Activated CD4-positive, CD25-positive, alpha-beta regulatory T cell treated with anti-CD3 and anti-CD28 coated beads, Interleukin-2, amount 50 U/mL, for 16 hours (primary cell): Measurements from ENCODE around the gene DNAH14.
"Not testable (repeated sequence)": the region's sequence is repeated elsewhere in the genome, so short reads cannot be mapped to it uniquely, and the experiment has no call there.

Experiments used
- DNase-seq: peaks from one replicate; pipeline ENCODE4 v3.0.0-alpha.2; 2020; ENCODE audit warnings: low read depth, low spot score

The DNAH14 gene

DNA sequence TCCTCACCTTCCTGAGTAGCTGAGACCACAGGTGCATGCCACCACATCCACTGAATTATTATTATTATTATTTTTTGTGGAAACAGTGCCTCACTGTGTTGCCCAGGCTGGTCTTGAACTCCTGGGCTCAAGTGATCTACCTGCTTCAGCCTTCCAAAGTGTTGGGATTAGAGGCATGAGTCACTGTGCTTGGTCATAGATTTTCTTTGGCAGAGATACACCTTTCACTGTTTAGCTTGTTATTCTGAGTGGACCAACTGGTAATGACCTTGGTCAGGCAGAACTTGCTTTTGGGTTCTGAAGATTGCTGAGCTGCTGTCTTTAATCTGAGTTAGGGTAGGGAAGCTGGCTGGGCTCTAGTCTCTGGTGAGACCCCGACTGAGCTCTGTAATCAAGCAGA, 66.8 kb downstream of the DNAH14 start:
- DNase-seq = no peak

GRCh38 chr1:224998185-224998584, 68.7 kb downstream of the DNAH14 start:
- no peak for DNase-seq

GRCh38 chr1:225004396-225004795, 74.9 kb downstream of the DNAH14 start:
- DNase-seq = no peak

GRCh38 chr1:225006352-225006751, 76.9 kb downstream of the DNAH14 start:
- not testable (repeated sequence) for DNase-seq

DNA sequence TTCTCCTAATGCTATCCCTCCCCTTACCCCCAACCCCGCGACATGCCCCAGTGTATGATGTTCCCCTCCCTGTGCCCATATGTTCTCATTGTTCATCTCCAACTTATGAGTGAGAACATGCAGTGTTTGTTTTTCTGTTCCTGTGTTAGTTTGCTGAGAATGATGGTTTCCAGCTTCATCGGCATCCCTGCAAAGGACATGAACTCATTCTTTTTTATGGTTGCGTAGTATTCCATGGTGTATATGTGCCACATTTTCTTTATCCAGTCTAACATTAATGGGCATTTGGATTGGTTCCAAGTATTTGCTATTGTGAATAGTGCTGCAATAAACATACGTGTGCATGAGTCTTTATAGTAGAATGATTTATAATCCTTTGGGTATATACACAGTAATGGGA, 78.6 kb downstream of the DNAH14 start:
- not testable (repeated sequence) for DNase-seq

DNA sequence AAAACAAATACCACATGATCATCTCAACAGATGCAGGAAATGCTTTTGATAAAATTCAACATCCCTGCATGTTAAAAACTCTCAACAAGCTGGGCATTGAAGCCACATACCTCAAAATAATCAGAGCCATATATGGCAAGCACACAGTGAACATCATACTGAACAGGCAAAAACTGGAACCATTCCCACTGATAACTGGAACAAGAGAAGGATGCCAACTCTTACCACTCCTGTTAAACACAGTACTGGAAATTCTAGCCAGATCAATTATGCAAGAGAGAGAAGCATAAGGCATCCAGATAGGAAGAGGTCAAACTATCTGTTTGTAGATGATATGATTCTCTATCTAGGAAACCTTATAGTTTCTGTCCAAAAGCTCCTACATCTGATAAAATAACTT, 91.6 kb downstream of the DNAH14 start:
- DNase-seq = no peak

- no peak for DNase-seq
These were observed 97.2 kb downstream of the DNAH14 start for GRCh38 chr1:225026701-225027100.

GRCh38 chr1:225036441-225036840, 107.0 kb downstream of the DNAH14 start:
- not testable (repeated sequence) for DNase-seq

- no peak for DNase-seq
These were observed 112.8 kb downstream of the DNAH14 start for GRCh38 chr1:225042263-225042662.

DNA sequence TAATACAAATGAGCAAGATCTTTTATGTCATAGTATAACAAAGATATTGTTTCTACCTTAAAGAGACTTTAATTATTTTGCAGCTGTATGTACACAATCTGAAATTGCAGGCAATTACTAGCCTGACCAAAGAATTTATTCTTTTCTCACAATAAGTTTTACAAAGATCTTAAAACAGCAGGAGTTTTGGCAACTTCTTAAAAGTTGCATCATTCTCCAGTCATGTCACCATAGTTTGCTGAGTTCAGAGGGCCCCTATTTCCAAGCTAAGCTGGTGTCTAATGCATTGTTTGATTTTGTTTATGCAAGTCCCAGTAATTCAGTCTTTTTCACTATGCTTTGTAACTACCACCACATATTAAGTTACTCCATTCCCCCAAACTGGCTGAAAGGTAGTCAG, 114.8 kb downstream of the DNAH14 start:
- DNase-seq = no peak

GRCh38 chr1:225049594-225049993, 120.1 kb downstream of the DNAH14 start:
- no peak for DNase-seq

- no peak for DNase-seq
These were observed 134.2 kb downstream of the DNAH14 start for GRCh38 chr1:225063722-225064121.

- no peak for DNase-seq
These were observed 141.5 kb downstream of the DNAH14 start for GRCh38 chr1:225070972-225071371.

- DNase-seq = no peak
These were observed 167.7 kb downstream of the DNAH14 start for GRCh38 chr1:225097175-225097574.

- DNase-seq = no peak
These were observed 181.5 kb downstream of the DNAH14 start for GRCh38 chr1:225111000-225111399.

DNA sequence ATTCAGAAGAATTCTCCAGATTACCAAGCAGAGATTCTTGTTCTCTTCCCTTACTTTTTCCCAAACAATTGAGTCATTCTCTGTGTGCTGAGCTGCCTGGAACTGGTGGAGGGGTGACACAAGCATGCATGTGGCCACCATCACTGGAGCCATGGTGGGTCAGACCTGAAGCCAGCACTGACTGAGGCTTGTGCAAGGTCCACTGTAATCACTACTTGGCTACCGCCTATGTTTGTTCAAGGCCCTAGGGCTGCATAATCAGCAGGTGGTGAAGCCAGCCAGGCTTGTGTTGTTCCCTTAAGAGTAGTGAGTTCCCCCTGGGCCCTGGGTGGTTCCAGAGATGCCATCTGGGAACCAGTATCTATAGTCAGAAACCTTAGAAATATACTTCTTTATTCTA, 183.8 kb downstream of the DNAH14 start:
- no peak for DNase-seq

- no peak for DNase-seq
These were observed 185.0 kb downstream of the DNAH14 start for GRCh38 chr1:225114354-225114990.

DNA sequence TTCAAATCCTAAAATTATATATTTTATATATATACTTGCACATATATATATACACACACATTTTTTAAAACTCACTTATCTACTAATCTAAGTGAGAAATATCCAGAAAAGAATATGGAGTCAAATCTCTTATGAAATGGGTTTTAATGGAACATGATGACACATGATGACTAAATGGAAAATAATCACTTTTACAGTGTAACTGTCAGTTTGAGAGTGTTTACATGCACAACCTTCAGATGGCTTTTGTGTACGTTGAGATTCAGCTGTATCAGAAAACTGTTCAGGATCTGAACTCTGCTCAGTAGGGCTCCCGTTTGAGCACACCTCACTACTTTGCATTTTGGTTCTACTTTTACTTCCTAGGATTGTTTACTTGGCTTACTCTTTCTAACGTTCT, 189.8 kb downstream of the DNAH14 start:
- DNase-seq = no peak

DNA sequence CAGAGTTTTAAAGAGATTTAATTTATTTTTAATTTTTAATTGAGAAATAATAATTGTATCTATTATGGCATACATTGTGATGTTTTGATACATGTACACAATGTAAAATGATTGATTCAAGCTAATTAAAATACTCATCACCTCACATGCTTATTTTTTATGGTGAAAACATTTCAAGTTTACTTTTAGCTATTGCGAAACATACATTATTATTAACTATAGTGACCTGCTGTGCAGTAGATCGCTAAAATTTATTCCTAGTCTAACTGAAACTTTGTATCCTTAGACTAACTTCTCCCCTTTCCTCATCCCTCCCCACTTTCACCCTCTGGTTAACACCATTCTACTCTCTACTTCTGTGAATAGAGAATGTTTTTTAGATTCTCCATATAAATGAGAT, 191.6 kb downstream of the DNAH14 start:
- DNase-seq = no peak

GRCh38 chr1:225131869-225132268, 202.4 kb downstream of the DNAH14 start:
- DNase-seq = no peak

DNA sequence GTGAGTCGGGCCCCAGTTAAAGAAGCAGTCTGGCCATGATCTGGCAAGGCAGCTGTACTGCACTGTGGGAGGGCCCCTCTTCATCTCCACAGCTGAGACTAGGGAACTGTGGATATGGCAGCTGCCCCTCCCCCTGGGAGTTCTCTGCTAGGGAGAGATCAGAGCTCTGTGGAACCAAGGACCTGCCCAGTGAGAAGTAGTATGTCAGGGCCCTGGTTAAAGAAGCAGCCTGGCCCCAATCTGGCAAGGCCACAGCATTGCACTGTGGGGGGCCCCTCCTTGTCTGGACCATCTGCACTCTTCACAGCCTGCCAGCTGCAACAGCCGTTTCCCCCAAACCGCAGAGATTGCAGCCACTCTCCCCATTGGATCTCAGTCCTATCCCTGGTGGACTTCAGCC, 208.5 kb downstream of the DNAH14 start:
- no peak for DNase-seq

DNA sequence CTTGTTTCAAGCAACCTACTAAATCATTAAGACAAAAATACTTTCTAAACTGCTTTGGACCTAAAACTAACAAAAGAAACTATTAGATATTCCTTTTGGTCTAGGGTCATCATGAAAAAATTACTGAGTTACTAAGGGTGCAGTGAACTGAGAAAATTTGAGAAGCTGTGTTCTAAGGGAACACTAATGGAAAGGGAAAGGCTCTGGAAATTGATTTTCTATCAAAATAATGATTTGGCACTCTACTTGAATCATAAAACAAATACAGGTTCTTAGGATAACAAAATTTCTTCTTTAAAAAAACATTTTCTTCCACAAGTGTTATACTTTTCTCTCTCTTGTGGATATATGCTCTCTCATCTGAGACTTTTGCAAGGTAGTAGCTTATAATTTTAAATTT, 213.5 kb downstream of the DNAH14 start:
- no peak for DNase-seq

GRCh38 chr1:225146478-225146877, 217.0 kb downstream of the DNAH14 start:
- DNase-seq = no peak

DNA sequence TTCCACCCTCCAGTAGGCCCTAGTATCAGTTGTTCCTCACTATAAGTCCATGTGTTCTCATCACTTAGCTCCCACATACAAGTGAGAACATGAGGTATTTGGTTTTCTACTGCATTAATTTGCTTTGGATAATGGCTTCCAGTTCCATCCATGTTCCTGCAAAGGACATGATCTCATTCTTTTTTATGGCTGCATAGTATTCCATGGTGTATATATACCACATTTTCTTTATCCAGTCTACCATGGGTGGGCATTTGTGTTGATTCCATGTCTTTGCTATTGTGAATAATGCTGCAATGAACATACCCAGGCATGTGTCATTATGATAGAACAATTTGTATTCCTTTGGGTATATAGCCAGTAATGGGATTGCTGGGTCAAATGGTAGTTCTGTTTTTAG, 218.3 kb downstream of the DNAH14 start:
- DNase-seq = not testable (repeated sequence)
